ENCODE measurements around the gene ZBTB48. TPM values are rescaled to one million over a fixed set of nuclear protein-coding genes. Genes with fewer than 3 reads are reported as not detected.

Gene ZBTB48
- total RNA-seq, 1 donor from 2014 or later, result 106 TPM

DNA sequence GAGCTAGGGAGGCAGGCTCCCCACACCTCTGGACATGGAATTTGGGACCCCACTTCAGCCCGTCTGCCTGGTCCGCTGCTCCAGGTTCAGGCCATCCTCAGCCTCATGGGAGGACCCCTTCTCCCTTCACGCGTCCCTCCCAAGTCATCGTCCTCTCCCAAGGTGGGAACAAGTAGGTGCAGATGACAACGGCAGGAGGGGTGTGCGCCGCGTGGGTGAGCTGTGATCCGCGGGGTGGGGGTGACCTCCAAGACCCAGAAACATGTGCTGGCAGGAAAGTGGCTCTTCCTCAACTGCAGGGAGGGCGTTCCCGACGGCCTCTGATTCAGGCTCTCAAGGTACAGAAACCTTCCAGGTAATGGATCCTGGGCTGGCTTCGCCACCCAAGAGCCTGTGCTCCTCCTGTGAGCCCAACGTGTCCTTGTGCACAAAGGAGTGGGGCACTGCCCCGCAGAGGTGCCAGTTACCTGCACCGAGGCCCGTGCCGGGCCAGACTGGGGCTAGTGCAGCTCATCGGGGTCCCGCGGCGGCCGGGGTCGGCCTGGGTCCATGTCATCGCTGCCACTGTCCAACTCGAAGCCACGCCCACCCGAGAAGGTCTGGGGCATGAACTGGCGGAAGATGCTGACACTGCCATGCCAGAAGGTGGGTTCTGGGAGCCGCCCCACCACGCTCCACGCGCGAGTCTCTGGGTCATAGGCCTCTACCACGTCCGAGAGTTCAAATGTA, 13.2 kb downstream of the ZBTB48 start:
- DNase-seq (ENCODE audit: low spot score in 2 of 2), result no peak
- Histone ChIP-seq H3K27me3 (no peaks in the 10 kb centered on the region), H3K4me1 (peaks cover 18 to 64% of the 10 kb centered on the region in 2 donors), H3K9me3 (no peaks in the 10 kb centered on the region), H3K4me3 (no peak overlapping the region), H3K36me3 (peaks cover 75 to 87% of the 10 kb centered on the region in 2 donors), H3K27ac (peak overlapping the region; percentile 82 to 86)
- TF ChIP-seq CTCF (IDR thresholded peaks at IDR 0.05), result no peak
- intact Hi-C loops (cut with DNase I), result loop anchor here (5.0 kb wide), 1 partner anchor 41 kb away; the partner anchor contains the start of gene NOL9

DNA sequence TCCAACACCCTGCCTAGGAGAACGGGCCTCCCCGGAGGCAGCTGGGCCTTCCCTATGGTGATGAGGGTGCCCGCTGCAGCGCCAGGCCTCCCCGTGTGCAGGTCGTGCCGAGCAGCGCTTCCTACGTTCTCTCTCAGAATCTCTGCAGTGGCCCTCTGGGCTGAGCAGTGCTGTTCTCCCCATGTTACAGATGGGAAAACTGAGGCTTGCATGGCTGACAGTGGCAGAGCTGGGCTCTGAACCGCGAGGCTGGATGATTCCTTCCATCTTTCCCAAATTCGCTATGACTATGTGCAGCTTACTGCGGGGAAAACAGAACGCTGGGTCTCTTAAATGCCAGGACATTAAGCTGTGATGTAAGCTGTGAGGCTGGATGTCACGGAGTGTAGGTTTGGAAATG, 14.0 kb downstream of the ZBTB48 start:
- Histone ChIP-seq H3K4me3 (no peak overlapping the region), H3K36me3 (peaks cover 75 to 89% of the 10 kb centered on the region in 2 donors), H3K4me1 (peaks cover 23 to 71% of the 10 kb centered on the region in 2 donors), H3K9me3 (no peaks in the 10 kb centered on the region), H3K27me3 (no peaks in the 10 kb centered on the region), H3K27ac (peak overlapping the region; percentile 22 to 86)
- TF ChIP-seq CTCF (IDR thresholded peaks at IDR 0.05), result no peak
- intact Hi-C loops (cut with DNase I), result loop anchor here (5.0 kb wide), 1 partner anchor 42 kb away; the partner anchor contains the start of gene NOL9
- DNase-seq (ENCODE audit: low spot score in 2 of 2), result no peak

DNA sequence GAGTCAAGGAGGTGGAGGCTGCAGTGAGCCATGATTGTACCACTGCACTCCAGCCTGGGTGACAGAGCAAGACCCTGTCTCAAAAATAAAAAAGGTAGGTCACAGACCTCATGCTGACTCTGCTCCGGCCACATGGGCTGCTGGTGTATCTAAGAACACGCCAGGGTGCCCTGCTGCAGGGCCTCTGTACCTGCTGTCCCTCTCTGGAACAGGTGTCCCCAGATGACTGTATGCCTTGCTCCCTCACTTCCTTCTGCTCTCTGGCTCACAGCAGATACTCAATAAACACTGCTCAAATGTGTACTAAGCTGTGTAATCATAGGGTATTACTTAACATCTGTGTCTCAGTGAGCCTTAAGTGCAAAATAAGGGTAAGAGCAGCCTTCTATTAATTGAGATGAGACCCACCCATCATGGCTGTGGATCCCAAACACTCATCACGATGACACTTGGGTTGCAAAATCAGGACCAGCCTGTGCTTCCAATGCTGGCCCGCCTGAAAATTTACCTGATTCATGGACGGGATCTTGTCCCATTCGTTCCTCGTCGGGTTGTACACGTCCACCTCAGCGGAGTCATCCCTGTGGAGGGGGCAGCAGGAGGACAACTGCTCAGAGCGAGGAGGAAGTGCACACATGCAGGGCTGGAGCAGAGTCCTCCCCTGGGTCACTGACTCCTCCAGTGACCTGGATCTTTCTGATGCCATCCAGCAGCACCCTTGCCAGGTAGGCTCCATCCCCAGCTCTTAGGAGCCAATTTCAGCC, 15.4 kb downstream of the ZBTB48 start:
- no peaks in the 10 kb centered on the region for H3K9me3 ChIP-seq
- no peak for TF ChIP-seq CTCF (IDR thresholded peaks at IDR 0.05)
- peak overlapping the region; percentile 12 to 25 for H3K27ac ChIP-seq
- no peaks in the 10 kb centered on the region for H3K27me3 ChIP-seq
- H3K4me1 ChIP-seq, result peaks cover 30 to 73% of the 10 kb centered on the region in 2 donors
- H3K36me3 ChIP-seq, result peaks cover 70 to 85% of the 10 kb centered on the region in 2 donors
- no peak for DNase-seq (ENCODE audit: low spot score in 2 of 2)
- H3K4me3 ChIP-seq, result no peak overlapping the region
- intact Hi-C loops (cut with DNase I), result loop anchor here (5.0 kb wide), 1 partner anchor 43 kb away; the partner anchor contains the start of gene NOL9

GRCh38 chr1:6596351-6596750, 16.6 kb downstream of the ZBTB48 start:
- intact Hi-C loops (cut with DNase I), result no loop called here
- Histone ChIP-seq H3K9me3 (no peaks in the 10 kb centered on the region), H3K4me3 (peak overlapping the region; percentile 10 to 95), H3K27ac (peak overlapping the region in 1 of 2 donors; percentile 98), H3K36me3 (peaks cover 66 to 81% of the 10 kb centered on the region in 2 donors), H3K27me3 (no peaks in the 10 kb centered on the region), H3K4me1 (peaks cover 35 to 63% of the 10 kb centered on the region in 2 donors)
- no peak for DNase-seq (ENCODE audit: low spot score in 2 of 2)
- no peak for TF ChIP-seq CTCF (IDR thresholded peaks at IDR 0.05)

- no peak for DNase-seq (ENCODE audit: low spot score in 2 of 2)
- Histone ChIP-seq H3K4me1 (peaks cover 30 to 55% of the 10 kb centered on the region in 2 donors), H3K9me3 (no peaks in the 10 kb centered on the region), H3K27me3 (no peaks in the 10 kb centered on the region), H3K36me3 (peaks cover 66 to 76% of the 10 kb centered on the region in 2 donors), H3K27ac (peak overlapping the region; percentile 98 to 99), H3K4me3 (peak overlapping the region; percentile 10 to 95)
- no peak for TF ChIP-seq CTCF (IDR thresholded peaks at IDR 0.05)
- intact Hi-C loops (cut with DNase I), result no loop called here
Measured at GRCh38 chr1:6596886-6597776, 17.3 kb downstream of the ZBTB48 start.

Data from ascending aorta (tissue), 2 donors.